Stimulated activated CD4-positive, alpha-beta T cell treated with anti-CD3 and anti-CD28 coated beads, Interleukin-4, amount 100 ng/mL, for 48 hours (primary cell): ENCODE results near the gene RBM46.
"Not testable (repeated sequence)": the region's sequence is repeated elsewhere in the genome, so short reads cannot be mapped to it uniquely, and the experiment has no call there.

Experiments
- DNase-seq, 2 donors: peaks; one replicate each; pipeline ENCODE4 v3.0.0-alpha.2; 2020; ENCODE audit warnings: low read depth in 2 of 2

Gene RBM46

GRCh38 chr4:154836513-154836912 is 55.4 kb downstream of the RBM46 start:
- DNase-seq, result no peak

DNA sequence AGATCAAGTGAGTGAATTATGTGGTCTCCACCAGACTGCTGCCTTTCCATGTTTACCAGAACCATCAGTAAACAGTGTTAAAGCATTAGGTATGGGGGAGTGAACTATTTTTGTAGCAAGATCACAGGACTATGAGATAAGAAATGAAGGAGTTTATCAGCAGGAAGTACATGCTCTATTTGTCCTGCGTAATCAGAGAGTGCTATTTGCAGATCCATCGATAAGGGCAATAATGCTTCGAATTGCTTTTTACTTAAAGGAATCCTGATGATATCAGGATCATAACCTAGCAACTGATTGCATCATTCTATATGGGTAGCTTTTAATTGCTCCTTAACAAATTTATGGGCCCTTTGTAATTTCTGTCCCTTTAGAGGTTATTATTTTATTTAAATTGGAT is 57.1 kb downstream of the RBM46 start:
- no peak for DNase-seq

- no peak for DNase-seq
Observed at GRCh38 chr4:154838694-154839093, 57.6 kb downstream of the RBM46 start.

DNA sequence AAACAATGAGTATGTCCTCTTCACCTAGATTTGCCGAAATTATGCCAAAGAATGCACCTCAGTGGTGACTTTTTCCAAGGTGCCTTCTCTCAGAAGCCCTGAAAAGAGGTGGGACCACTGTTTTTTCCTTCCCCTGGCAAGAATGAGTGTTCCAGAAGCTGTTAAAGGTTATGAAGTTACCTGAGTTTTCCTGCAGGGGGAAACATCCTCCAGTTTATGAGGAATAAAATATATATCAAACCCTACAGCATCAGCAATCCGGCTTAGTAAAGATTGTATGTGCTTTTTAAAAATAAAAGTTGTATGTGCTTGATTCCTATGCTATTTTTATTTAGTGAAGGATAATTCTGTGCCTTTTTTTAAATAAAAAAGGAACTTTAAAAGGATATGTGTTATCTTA is 73.3 kb downstream of the RBM46 start:
- no peak for DNase-seq

DNA sequence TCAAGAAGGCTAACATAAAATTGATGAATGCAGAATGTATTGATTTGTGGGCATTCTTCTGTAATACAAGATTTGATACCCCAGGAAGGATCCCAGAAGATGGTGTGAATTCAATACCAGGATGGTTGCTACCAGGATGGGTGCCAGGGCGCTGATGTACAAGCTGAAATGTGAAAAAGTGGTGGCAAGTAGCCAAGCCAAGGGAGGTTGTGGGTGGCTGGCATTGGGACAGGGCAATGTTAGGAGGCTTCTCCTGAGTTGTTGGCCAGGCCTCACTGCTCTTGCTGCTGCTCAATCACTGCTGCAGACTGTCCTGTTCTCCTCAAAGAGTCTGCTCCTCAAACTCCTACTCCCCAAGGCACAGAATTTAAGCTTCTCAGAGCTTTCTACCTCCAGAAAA is 77.1 kb downstream of the RBM46 start:
- no peak for DNase-seq

DNA sequence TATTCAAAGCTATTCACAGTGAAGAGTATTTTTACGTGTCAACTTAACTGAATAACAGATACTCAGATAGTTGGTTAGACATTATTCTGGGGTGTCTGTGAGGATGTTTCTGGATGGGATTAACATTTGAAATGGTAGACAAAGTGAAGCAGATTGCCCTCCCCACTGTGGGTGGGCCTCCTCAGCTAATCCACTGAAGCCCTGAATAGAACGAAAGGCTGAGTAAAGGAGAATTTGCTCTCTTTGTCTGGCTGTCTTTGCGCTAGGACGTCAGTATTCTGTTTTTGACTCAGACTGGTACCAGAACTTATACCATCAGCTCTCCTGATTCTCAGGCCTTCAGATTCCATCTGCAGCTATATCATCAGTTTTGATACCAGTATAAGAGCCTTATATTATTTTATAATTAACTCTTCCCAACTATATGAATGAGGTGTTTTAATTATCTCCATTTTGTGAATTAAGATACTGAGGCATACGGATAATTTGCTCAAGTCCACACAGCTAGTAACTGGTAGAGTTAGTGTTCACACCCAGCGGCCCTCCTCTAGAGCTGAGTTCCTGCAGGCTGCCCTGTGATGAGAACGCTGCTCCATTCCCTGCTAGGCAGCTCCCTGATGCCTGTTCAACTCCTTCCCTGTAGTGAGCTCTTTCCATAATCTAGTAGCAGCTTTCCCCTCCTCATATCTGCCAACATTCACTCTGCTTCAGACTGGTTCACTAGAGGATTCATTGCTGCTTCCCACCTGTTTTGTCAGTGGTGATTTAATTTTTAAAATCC is 87.5 kb downstream of the RBM46 start:
- DNase-seq, result no peak

DNA sequence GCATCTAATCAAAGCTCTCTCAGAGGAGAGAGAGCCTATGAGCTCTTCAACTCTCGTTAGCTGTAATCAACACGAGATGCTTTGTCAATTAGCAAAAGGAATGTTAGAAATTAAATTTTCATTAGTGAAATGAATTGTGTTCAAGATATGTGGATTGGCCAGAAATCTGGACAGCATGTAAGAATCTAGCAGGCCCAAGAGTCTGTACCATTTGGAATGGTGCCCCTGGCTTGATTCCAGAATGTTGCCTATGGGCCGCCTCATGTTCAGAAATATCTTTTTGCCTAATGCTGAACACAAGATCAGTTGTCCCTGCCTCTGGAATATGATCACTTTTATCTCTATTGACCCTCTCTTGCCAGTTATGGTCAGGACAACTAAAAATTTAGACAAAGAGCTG is 88.2 kb downstream of the RBM46 start:
- no peak for DNase-seq

- DNase-seq, result no peak
Observed at GRCh38 chr4:154872198-154872597, 91.1 kb downstream of the RBM46 start.

GRCh38 chr4:154874049-154874448 is 93.0 kb downstream of the RBM46 start:
- DNase-seq, result not testable (repeated sequence)

- DNase-seq, result no peak
Observed at GRCh38 chr4:154877110-154877760, 96.2 kb downstream of the RBM46 start.
